HL-60/S4 (cell line): ENCODE measurements around the gene MATK.

Experiments used
- in situ Hi-C: fragments of 300-500 bp; cut with MboI; formaldehyde crosslinking; loops from 2 replicates; pipeline ENCODE4 v1.14.3; 2022; ENCODE audit warnings: low sequenced_read_pairs

The MATK gene

GRCh38 chr19:3785938-3786824 lies at the start of gene MATK:
Gene MATK (minus strand): TSS chr19:3786381. CDS start chr19:3785135, 1,246 bp downstream.
- in situ Hi-C loops = no loop called here

GRCh38 chr19:3835055-3835435 lies 48.9 kb upstream of the MATK start:
- in situ Hi-C loops = no loop called here

- in situ Hi-C loops = no loop called here
These were observed 48.3 kb upstream of the MATK start for GRCh38 chr19:3834349-3835054.

- in situ Hi-C loops = no loop called here
These were observed 47.6 kb upstream of the MATK start for GRCh38 chr19:3833578-3834348.

GRCh38 chr19:3832001-3832400 lies 45.8 kb upstream of the MATK start:
- in situ Hi-C loops = no loop called here

- in situ Hi-C loops = no loop called here
These were observed 45.4 kb upstream of the MATK start for GRCh38 chr19:3831601-3832000.

- in situ Hi-C loops = no loop called here
These were observed 44.7 kb upstream of the MATK start for GRCh38 chr19:3830621-3831589.

GRCh38 chr19:3827306-3827705 lies 41.1 kb upstream of the MATK start:
- in situ Hi-C loops = no loop called here

- in situ Hi-C loops = no loop called here
These were observed 40.0 kb upstream of the MATK start for GRCh38 chr19:3826163-3826562.

- in situ Hi-C loops = no loop called here
These were observed 39.2 kb upstream of the MATK start for GRCh38 chr19:3825286-3825956.

- in situ Hi-C loops = no loop called here
These were observed 37.2 kb upstream of the MATK start for GRCh38 chr19:3823350-3823713.

- in situ Hi-C loops = no loop called here
These were observed 36.6 kb upstream of the MATK start for GRCh38 chr19:3822683-3823349.

GRCh38 chr19:3821857-3822364 lies 35.7 kb upstream of the MATK start:
- in situ Hi-C loops = no loop called here

- in situ Hi-C loops = no loop called here
These were observed 35.0 kb upstream of the MATK start for GRCh38 chr19:3821156-3821555.

- in situ Hi-C loops = no loop called here
These were observed 33.8 kb upstream of the MATK start for GRCh38 chr19:3819989-3820388.

- in situ Hi-C loops = no loop called here
These were observed 32.7 kb upstream of the MATK start for GRCh38 chr19:3818918-3819317.

GRCh38 chr19:3818466-3818865 lies 32.3 kb upstream of the MATK start:
- in situ Hi-C loops = no loop called here

GRCh38 chr19:3817761-3818160 lies 31.6 kb upstream of the MATK start:
- in situ Hi-C loops = no loop called here

- in situ Hi-C loops = no loop called here
These were observed 30.5 kb upstream of the MATK start for GRCh38 chr19:3816566-3817218.
